Islet of Langerhans (tissue), 1 donor: ENCODE results near the gene CORO2A.
"Not testable (repeated sequence)": the region's sequence is repeated elsewhere in the genome, so short reads cannot be mapped to it uniquely, and the experiment has no call there.

Experiments used
- FAIRE-seq: peaks from one replicate; lab custom pipeline; 2011; peaks lifted over from hg19 to GRCh38; lab: Jason Lieb, UNC

Gene CORO2A

DNA sequence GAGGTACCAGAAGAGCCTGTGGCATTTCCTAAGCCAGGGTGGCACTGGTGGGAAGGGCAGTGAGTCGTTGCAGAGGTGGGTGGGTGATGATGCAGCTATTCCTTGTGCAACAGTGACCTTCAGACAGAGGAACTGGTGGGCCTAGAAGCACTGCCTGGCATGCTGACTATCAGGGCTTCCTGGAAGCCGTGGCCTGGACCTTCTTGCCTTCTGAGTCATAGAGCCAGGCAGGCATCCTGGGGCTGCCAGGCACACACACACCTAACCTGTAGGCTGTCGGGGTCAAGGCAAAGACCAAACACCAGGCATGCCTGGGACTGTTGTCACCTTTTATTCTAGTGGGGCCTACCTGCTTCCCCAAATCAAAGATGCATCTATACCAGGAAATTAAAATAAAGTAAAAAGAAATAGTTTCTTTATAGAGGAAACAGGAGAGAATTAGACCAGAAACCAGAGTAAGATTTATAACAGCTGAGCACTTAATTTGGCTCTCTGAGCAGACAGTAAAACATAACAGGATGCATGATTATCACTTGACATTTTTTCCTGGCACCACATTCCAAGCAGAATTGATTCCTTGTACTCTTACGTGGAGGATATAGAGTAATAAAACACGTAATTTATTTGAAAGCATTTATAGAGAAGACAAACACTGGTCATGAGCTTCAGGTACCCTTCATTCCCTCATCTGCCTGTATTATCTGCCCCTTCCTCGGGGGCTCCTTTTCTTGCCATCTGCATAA is 110.8 kb downstream of the CORO2A start:
- no peak for FAIRE-seq

DNA sequence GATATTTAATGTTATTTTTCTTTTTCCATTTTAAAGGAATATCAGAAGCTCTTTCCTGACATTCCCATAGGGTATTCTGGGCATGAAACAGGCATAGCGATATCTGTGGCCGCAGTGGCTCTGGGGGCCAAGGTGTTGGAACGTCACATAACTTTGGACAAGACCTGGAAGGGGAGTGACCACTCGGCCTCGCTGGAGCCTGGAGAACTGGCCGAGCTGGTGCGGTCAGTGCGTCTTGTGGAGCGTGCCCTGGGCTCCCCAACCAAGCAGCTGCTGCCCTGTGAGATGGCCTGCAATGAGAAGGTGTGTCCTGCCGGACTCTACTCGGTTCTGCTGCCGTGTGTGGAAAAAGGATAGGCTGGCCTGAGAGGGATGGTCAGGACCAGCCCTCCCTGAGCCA is 111.7 kb downstream of the CORO2A start:
- FAIRE-seq, result no peak

DNA sequence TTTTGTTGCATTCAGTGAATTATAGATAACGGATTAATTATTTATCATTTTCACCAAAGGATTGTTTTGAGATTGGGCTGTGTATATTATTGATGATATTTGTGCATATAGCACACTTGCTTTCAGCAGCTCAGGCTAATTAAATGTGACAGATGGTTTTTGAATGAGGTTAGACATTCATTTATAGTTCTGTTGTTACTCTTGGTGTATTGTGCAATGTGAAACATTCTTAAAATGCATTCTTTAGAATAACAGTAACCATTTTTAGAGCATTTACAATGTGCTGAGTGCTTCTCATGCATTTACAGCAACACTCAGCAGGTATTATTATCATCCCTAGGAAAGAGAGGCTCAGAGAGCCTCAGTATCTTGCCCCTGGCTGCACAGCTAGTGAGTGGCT is 112.1 kb downstream of the CORO2A start:
- FAIRE-seq, result no peak

DNA sequence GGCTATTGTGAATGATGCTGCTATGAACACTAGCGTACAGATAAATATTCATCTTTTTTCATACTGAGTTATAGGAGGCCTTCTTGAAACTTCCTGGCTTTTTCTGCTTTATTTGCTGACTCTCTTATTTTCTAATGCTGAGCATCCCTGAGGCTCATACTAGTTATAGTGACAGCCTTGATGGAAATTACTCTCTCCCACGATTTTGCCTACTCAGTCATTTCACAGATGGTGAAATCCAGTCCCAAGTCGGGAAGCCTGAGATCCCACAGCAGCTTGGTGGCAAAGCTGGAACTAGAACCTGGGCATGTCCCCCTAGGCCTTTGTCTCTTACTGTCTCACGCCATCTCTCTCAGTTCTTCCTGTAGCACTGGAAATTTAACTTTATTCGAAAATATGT is 113.5 kb downstream of the CORO2A start:
- no peak for FAIRE-seq

DNA sequence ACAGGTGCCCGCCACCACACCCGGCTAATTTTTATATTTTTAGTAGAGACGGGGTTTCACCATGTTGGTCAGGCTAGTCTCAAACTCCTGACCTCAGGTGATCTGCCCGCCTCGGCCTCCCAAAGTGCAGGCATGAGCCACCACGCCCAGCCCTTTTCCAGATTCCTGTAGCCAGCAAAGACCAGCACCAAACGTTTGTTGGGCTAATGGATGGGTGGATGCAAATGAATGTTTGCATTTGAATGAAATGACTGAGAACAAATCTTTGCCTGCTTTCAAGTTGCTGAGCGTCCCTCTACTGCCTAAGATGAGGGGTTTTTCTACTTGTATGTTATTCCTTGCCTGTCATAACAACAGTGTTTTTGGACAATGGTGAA is 115.9 kb downstream of the CORO2A start:
- not testable (repeated sequence) for FAIRE-seq

DNA sequence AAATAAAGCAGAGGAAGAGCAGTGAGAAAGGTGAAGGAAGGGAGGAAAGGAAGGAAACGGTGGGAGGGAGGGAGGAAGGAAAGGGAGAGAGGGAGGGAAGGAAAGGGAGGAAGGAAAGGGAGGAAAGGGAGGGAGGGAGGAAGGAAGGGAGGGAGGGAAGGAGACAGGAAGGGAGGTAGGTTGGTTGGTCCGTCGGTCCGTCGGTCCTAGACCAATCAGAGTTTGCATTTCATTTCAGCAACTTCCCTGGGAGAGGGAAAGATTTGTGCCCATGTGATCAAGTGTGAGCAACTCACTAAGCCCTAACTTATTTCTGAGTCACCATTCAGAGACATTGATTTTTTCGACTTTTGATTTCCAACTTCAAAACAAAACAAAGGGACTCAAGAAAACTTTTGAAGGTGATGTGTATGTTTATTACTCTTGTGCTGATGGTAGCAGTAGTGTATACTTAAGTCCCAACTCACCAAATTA is 117.1 kb downstream of the CORO2A start:
- FAIRE-seq, result no peak

DNA sequence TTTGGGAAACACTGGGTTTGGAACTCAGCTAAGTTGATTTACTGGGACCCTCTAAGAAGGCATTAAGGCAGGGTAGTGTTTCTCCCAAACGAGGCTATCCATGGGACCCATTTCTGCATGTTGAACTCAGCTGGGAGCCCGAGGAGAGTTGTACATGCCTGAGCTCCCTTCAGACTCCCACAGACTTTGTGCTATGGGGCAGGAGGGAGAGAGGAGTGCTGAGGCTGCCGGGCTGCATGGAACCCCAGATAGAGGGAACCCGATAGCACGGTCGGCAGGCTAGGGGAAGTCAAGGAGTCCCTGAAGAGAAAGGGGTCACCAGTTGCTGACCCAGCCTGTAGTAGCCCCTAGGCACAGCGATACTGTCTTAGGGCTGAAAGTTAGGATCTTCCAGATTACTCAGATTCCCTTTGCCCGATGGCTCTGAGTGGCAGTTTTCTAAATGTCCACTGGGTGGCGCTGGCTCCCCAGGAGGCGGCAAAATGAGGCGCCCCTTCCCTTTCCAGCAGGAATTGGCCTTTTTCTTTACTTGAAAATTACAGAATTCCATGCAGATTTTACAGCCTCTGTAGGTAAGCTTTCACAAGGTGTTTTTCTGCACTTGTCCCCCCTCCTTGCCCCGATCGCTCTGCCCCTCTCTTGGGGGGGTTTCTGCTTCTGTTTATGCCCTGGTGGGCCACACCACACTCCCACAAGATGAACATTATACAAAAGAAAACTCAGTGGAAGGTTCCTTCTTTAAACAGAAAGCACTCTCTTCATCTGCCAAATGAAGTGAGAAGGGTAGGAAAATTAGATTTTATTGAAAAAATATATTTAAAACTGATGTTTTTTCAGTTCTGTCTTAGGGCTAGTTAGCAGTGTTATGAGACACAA is 118.1 kb downstream of the CORO2A start:
- no peak for FAIRE-seq

DNA sequence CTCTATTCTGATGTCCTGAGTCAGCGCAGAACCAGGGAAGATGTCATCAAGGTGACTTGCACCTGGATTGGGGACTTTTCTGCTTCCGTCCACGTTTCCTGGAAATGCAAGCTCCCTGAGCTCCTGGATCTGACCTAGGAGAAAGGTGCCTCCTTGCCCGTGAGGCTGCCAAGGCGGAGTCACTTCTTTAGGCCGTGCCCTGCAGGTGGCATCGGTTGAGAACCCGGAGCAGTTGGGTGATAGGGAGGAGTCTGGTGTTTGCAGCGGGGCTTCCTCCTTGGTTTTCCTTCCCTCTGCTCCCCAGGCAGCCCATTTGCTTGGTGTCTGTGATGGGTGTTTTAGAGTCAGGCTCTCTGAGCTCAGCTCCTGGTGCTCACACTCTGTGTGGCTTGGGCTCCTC is 120.7 kb downstream of the CORO2A start:
- no peak for FAIRE-seq
